Endothelial cell of umbilical vein (primary cell): ENCODE results near the gene XCL2. TPM values are rescaled to one million over a fixed set of nuclear protein-coding genes. Genes with fewer than 3 reads are reported as not detected.

ENCODE experiments used
- BruUV-seq: library from RNA; stranded (reverse); fragments of 400-500 nt; replicated peaks from 2 replicates; lab custom pipeline; 2021; lab: Mats Ljungman, UMichigan
- CTCF ChIA-PET: fragments of 300-600, 350-600 bp; sonication (Branson Sonifier 250); formaldehyde crosslinking; loops from one replicate; lab custom pipeline; 2021; ENCODE audit warnings: antibody characterized with exemption, inconsistent platforms; lab: Charles Lee
- POLR2A ChIA-PET: fragments of 300-600, 350-600 bp; sonication (Branson Sonifier 250); formaldehyde crosslinking; loops from one replicate; lab custom pipeline; 2021; ENCODE audit warnings: antibody characterized with exemption, inconsistent platforms; lab: Charles Lee
- DNase-seq: peaks from one replicate; pipeline ENCODE4 v3.0.0-alpha.2; 2011; ENCODE audit warnings: low read depth, low spot score
- FAIRE-seq: peaks from 2 replicates; lab custom pipeline; 2011; peaks lifted over from hg19 to GRCh38; lab: Jason Lieb, UNC
- H2AFZ ChIP-seq: 2 replicates; pipeline ENCODE4 v1.6.0; 2012; ENCODE audit warnings: low read depth, low read length, control low read depth, inconsistent platforms
- H3K27ac ChIP-seq: 2 replicates; pipeline ENCODE4 v1.5.1; 2011; ENCODE audit warnings: low read depth, mild to moderate bottlenecking, control low read depth, low read length, moderate library complexity; ENCODE audit not compliant: insufficient read depth
- H3K27me3 ChIP-seq, 2 experiments: 2 replicates each; pipeline versions ENCODE4 v1.6.0 to v1.6.1; 2011; ENCODE audit warnings: low read length in 2 of 2, mixed read lengths in 1 of 2; ENCODE audit not compliant: control insufficient read depth in 2 of 2, insufficient read depth in 2 of 2
- H3K36me3 ChIP-seq, 2 experiments: 2 replicates in 1 of 2; 3 replicates in 1 of 2; pipeline ENCODE4 v1.5.1; 2011; ENCODE audit warnings: low read length in 2 of 2, mild to moderate bottlenecking in 1 of 2, moderate library complexity in 1 of 2; ENCODE audit not compliant: control insufficient read depth in 2 of 2, insufficient read depth in 2 of 2; ENCODE audit errors: extremely low read depth in 1 of 2
- H3K4me1 ChIP-seq: 3 replicates; pipeline ENCODE4 v1.5.1; 2011; ENCODE audit warnings: mild to moderate bottlenecking, low read length; ENCODE audit not compliant: control insufficient read depth, insufficient read depth; ENCODE audit errors: extremely low read depth
- H3K4me2 ChIP-seq: 2 replicates; pipeline ENCODE4 v1.6.1; 2011; ENCODE audit warnings: low read length, control low read depth, mixed read lengths; ENCODE audit not compliant: insufficient read depth
- H3K4me3 ChIP-seq, 3 experiments: fragments of 200-600 bp in 1 of 3; sonication (generic), shearing (Covaris generic) in 1 of 3; replicated peaks in 1 of 3; 2 replicates each; pipeline ENCODE4 v1.5.1; 2011 to 2016; ENCODE audit warnings: control low read depth in 3 of 3, low read length in 3 of 3, mild to moderate bottlenecking in 2 of 3, inconsistent platforms in 1 of 3, low read depth in 1 of 3, moderate library complexity in 1 of 3; ENCODE audit not compliant: insufficient read depth in 1 of 3
- H3K79me2 ChIP-seq: 2 replicates; pipeline ENCODE4 v1.6.0; 2012; ENCODE audit warnings: low read length, inconsistent platforms; ENCODE audit not compliant: control insufficient read depth, insufficient read depth
- H3K9ac ChIP-seq: replicated peaks from 2 replicates; pipeline ENCODE3; 2011; ENCODE audit warnings: low read length, control low read depth; ENCODE audit not compliant: insufficient read depth; ENCODE audit errors: extremely low read depth
- H3K9me1 ChIP-seq: replicated peaks from 3 replicates; pipeline ENCODE4 v1.6.0; 2011; ENCODE audit warnings: mild to moderate bottlenecking, low read length; ENCODE audit not compliant: control insufficient read depth, insufficient read depth; ENCODE audit errors: extremely low read depth
- H3K9me3 ChIP-seq: replicated peaks from 2 replicates; pipeline ENCODE4 v1.5.1; 2012; ENCODE audit warnings: low read length, inconsistent platforms; ENCODE audit not compliant: control insufficient read depth, insufficient read depth
- H4K20me1 ChIP-seq: replicated peaks from 2 replicates; pipeline ENCODE3; 2011; ENCODE audit warnings: mild to moderate bottlenecking, low read length; ENCODE audit not compliant: control insufficient read depth, insufficient read depth; ENCODE audit errors: extremely low read depth
- CTCF ChIP-seq, 2 donors: IDR thresholded peaks; 1 replicate in 1 of 2; 2 replicates in 1 of 2; pipeline ENCODE4 v1.5.1; 2011; ENCODE audit warnings: low read length in 2 of 2, mild to moderate bottlenecking in 2 of 2, moderate library complexity in 2 of 2, control low read depth in 1 of 2, inconsistent platforms in 1 of 2, low read depth in 1 of 2; ENCODE audit not compliant: insufficient read depth in 1 of 2; ENCODE audit errors: extremely low read depth in 1 of 2
- EZH2 ChIP-seq: IDR thresholded peaks from 2 replicates; pipeline ENCODE4 v1.6.1; 2012; ENCODE audit warnings: borderline replicate concordance, low read depth, mild to moderate bottlenecking, moderate library complexity, low read length, inconsistent platforms; ENCODE audit not compliant: severe bottlenecking
- FOS ChIP-seq: IDR thresholded peaks from 2 replicates; pipeline ENCODE4 v1.6.1; 2011; ENCODE audit warnings: mild to moderate bottlenecking, low read length, moderate library complexity, borderline replicate concordance; ENCODE audit not compliant: insufficient read depth
- GATA2 ChIP-seq: IDR thresholded peaks from 2 replicates; pipeline ENCODE4 v1.7.0; 2011; ENCODE audit warnings: low read depth, mild to moderate bottlenecking, moderate library complexity, mixed read lengths, low read length; ENCODE audit not compliant: insufficient read length, insufficient read depth
- JUN ChIP-seq: IDR thresholded peaks from 2 replicates; pipeline ENCODE4 v1.6.1; 2011; ENCODE audit warnings: borderline replicate concordance, low read depth; ENCODE audit not compliant: insufficient read length, insufficient read depth
- MAX ChIP-seq: IDR thresholded peaks from 2 replicates; pipeline ENCODE4 v1.6.1; 2011; ENCODE audit not compliant: insufficient read depth, insufficient read length
- MYC ChIP-seq: IDR thresholded peaks from one replicate; pipeline ENCODE4 v1.6.1; 2011; ENCODE audit warnings: mild to moderate bottlenecking, low read depth, low read length
- POLR2A ChIP-seq: IDR thresholded peaks from 2 replicates; pipeline ENCODE4 v1.6.1; 2012; ENCODE audit warnings: low read depth, mild to moderate bottlenecking, control low read depth, low read length
- POLR2AphosphoS5 ChIP-seq: IDR thresholded peaks from 2 replicates; pipeline ENCODE4 v1.6.1; 2012; ENCODE audit warnings: low read depth, mild to moderate bottlenecking, control low read depth, low read length, moderate library complexity; ENCODE audit not compliant: insufficient read depth
- dilution Hi-C: fragments of 300-500 bp; cut with MboI; formaldehyde crosslinking; loops from one replicate; pipeline ENCODE4 v1.15.0; 2019; ENCODE audit warnings: low sequenced_read_pairs; ENCODE audit not compliant: extremely low pct_ligation_motif_present
- intact Hi-C: fragments of 100-400 bp; cut with micrococcal nuclease; formaldehyde crosslinking; loops from one replicate; pipeline ENCODE4 v1.10.0; 2022
- polyA plus RNA-seq, 4 experiments: library from polyadenylated mRNA; depleted of rRNA in 3 of 4; stranded (reverse) in 3 of 4; unstranded in 1 of 4; fragments of >200 nt; gene quantifications; 2 replicates each; pipeline versions ENCODE4 v1.2.1 to v1.2.3, GENCODE V29; 2011 to 2012; ENCODE audit warnings: missing spikeins in 1 of 4
- total RNA-seq: library from RNA; stranded (reverse); gene quantifications from 2 replicates; pipeline ENCODE4 v1.2.3, GENCODE V29; 2021

Gene XCL2
- total and polyA plus RNA-seq, 2 donors (not counting 3 experiments of a cell fraction or from before 2014, with no cell fraction given) = not detected

- CTCF ChIA-PET = interaction anchor here (1.0 kb wide), 1 partner anchor 16 kb away, joined by 3 read pairs; no protein-coding TSS in a partner anchor
- intact Hi-C loops (no loop called here), dilution Hi-C loops (no loop called here)
- DNase-seq (no peak), FAIRE-seq (no peak)
- H3K9me1 ChIP-seq = no peaks in the 10 kb centered on the region
- no peaks in the 10 kb centered on the region for H3K4me1 ChIP-seq
- H3K79me2 ChIP-seq = no peaks in the 10 kb centered on the region
- H3K9ac ChIP-seq = no peak overlapping the region
- no TSS peak for BruUV-seq
- no peak overlapping the region for H3K27ac ChIP-seq
- no peaks in the 10 kb centered on the region for H4K20me1 ChIP-seq
- H3K27me3 ChIP-seq = peaks cover 0 to 1% of the 10 kb centered on the region in 2 experiments
- no peak overlapping the region for H2AFZ ChIP-seq
- H3K4me3 ChIP-seq = no peak overlapping the region
- POLR2A ChIA-PET = no interaction called here
- TF ChIP-seq CTCF (IDR thresholded peaks at IDR 0.05; ENCODE audit: extremely low read depth in 1 of 2, insufficient read depth in 1 of 2, low read depth in 1 of 2, low read length in 2 of 2) = no peak
- TF ChIP-seq FOS = no peak
- TF ChIP-seq POLR2AphosphoS5 = no peak
- TF ChIP-seq JUN = no peak
- TF ChIP-seq GATA2 = no peak
- TF ChIP-seq MAX = no peak
- TF ChIP-seq MYC = no peak
- TF ChIP-seq POLR2A = no peak
- TF ChIP-seq EZH2 = no peak
- no peaks in the 10 kb centered on the region for H3K9me3 ChIP-seq
- H3K4me2 ChIP-seq = no peak overlapping the region
- no peaks in the 10 kb centered on the region for H3K36me3 ChIP-seq
Measured at GRCh38 chr1:168552961-168553360, 9.2 kb upstream of the XCL2 start.
